Erythroblast (primary cell): Measurements from ENCODE around the gene IFI30.

ENCODE experiments used
- GATA1 ChIP-seq: IDR thresholded peaks from 2 replicates; pipeline ENCODE4 v1.6.1; 2011; ENCODE audit warnings: low read depth, mild to moderate bottlenecking, control low read depth, low read length, moderate library complexity
- POLR2A ChIP-seq: IDR thresholded peaks from 2 replicates; pipeline ENCODE4 v1.6.1; 2011; ENCODE audit warnings: mild to moderate bottlenecking, low read length

DNA sequence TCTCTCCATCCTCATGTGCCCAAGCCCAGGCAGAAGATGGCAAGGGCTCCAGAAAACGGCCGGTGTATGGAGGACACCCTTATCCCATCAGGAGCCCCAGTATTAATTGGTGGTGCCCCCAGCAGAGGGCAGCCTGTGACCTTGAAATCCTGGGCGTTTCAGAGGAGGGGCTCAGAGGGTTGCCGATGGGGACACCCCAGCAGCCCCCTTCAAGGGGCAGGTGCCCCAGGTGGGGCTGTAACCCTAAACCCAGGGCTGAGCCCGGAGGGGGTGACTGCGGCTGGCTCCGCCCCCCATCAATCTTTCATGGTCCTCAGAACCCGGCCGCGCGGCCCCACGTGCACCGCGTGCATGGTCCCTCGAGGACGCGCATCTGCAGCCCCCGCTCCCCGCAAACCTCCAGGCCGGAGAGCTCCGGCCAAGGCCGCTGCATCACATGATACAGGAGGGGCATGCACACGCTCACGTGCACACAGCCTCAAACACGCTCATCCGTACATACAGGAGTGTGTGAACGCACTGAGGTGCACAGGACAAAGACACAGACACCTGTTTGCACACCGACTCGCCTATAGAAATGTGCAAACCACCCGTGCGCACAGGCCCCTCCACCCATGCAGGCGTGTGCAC is 29.3 kb downstream of the IFI30 start:
- TF ChIP-seq POLR2A: no peak
- no peak for TF ChIP-seq GATA1
